ENCODE results near the gene FBXO36.
A peak's percentile ranks its signal among the peaks of the same experiment; 100 is the strongest.

Gene FBXO36

DNA sequence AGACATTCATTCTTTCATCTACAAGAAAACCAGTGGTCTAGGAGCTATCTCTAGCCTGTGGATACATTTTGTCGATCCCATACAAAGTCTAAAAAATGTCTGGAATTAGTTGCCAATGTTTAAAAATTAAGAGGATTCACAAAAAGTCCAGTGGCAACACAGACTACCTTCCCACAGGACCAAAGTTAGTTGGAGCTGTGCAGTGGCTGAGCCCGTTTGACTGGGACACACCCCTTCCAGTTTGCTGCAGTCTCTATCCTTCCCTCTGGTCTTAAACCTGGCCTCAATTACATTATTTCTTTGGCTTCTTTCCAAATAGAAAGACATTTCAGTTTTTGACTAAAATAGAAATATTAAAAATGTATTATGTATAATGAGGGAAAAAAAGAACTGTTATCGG is 127.8 kb downstream of the FBXO36 start:
- DNase-seq (ENCODE audit: low spot score): no peak

DNA sequence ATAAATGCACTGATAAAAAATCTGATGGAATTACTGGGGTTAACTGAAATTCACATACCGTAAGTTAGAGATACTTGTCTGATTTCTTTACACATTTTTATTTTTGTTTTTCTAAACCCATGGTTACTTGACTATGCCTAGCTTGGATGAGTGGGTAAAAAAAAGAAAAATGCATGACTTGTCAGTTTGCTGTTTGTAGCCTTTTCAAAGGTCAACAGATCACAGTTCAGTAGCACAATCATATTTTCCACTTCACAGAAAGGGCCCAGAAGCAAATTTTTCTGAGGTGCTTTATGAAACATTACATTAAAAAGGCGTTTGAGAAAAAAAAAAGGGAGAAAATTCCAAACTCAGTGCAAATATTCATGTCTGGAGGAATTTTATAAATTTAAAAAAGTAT is 130.0 kb downstream of the FBXO36 start:
- DNase-seq (ENCODE audit: low spot score): no peak

DNA sequence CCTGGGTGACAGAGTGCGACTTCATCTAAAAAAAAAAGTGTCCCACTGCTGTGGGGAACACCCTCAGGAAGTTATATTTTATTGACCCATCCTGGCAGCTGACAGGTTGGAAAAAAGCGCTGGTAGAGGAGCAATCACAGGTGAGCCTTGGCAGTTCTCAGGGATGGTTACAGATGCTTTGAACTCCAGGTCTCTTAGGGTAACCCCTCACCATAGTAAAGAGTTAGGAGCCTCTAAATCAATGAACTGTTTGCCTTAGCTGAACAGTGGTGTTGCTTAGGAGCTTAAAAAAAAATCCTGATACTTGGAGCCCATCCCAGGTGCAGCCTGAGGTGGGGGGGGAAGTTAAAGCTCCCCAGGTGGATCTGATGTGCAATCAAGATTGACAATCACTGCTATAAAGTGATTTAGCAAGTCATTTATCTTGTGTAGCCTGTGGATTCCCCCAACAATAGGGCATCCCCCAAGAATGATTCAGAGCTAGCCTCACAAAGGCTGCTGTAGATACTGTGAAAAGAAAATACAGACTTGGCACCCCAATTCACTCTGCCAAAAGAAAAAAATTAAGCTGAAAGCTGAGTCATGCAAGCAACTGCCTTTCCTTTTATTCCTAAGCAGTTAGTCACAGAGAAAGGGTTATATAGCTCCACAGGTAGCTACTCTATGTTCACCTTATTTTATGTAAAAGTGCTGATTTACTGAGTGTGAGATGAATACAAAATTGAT is 131.6 kb downstream of the FBXO36 start:
- peak; percentile 41 for DNase-seq (ENCODE audit: low spot score)

DNA sequence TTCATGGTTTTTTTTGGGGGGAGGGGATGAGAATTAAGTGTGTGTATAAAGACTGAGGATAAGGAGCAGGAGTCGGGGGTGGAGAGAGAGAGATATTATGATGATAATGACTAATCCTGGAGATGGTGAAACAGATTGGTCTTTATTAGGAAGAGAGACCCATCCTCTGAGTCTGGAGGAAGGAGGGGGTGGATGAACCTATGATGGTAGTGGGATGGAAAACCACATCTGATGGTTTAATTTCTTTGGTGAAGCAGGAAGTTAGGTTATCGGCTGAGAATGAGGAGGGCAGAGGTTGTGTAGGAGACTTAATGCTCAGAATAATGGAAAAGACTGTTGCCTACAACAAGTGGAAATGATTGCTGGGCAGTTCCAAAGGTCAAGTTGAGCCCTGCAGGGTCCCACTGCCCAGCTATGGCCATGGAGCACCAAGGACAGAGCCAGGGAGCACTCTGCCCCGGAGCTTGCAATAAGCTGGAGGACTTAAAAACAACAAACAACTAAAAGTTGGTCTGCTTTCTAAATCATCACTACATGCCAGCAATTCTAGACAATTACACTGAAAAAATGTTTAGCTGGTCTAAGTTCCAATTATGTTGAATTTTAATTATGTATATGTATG is 138.5 kb downstream of the FBXO36 start:
- no peak for DNase-seq (ENCODE audit: low spot score)

Data from GM03348 (cell line).